HepG2 (cell line): Measurements from ENCODE around the gene IL32. TPM values are rescaled to one million over a fixed set of nuclear protein-coding genes. Genes with fewer than 3 reads are reported as not detected.

Experiments
- EP300 ChIP-seq, 3 experiments: sonication (generic) in 1 of 3; formaldehyde crosslinking in 1 of 3; IDR thresholded peaks; 2 replicates each; pipeline versions ENCODE4 v1.5.1 to v1.6.1; 2011 to 2020; ENCODE audit warnings: low read depth in 2 of 3, low read length in 2 of 3, borderline replicate concordance in 1 of 3, improper control_type of control experiment in 1 of 3, mild to moderate bottlenecking in 1 of 3, missing genetic modification reagents in 1 of 3, moderate library complexity in 1 of 3
- HDAC1 ChIP-seq: sonication (generic); formaldehyde crosslinking; IDR thresholded peaks from 2 replicates; pipeline ENCODE4 v1.5.1; 2020; ENCODE audit warnings: mild to moderate bottlenecking, missing genetic modification reagents
- NR2F2 ChIP-seq: IDR thresholded peaks from 2 replicates; pipeline ENCODE4 v1.6.1; 2012; ENCODE audit warnings: low read depth, inconsistent platforms, borderline replicate concordance
- PHF8 ChIP-seq: sonication (generic); formaldehyde crosslinking; IDR thresholded peaks from 2 replicates; pipeline ENCODE4 v1.5.0; 2020; ENCODE audit warnings: missing genetic modification reagents
- SP4 ChIP-seq: sonication (generic); formaldehyde crosslinking; IDR thresholded peaks from 2 replicates; pipeline ENCODE4 v1.8.1; 2023; ENCODE audit warnings: mild to moderate bottlenecking, missing genetic modification reagents
- SP5 ChIP-seq: IDR thresholded peaks from 2 replicates; pipeline ENCODE4 v1.6.1; 2016; ENCODE audit warnings: low read depth, borderline replicate concordance
- SRSF1 ChIP-seq: fragments of 200-400 bp; formaldehyde crosslinking; optimal IDR thresholded peaks from 2 replicates; pipeline ENCODE3; 2017; ENCODE audit warnings: mild to moderate bottlenecking, low read depth, low read length, moderate library complexity
- YY1 ChIP-seq: IDR thresholded peaks from 2 replicates; pipeline ENCODE4 v1.6.1; 2011; ENCODE audit warnings: low read length, low read depth, moderate library complexity, mild to moderate bottlenecking; ENCODE audit not compliant: insufficient read depth, insufficient replicate concordance
- ZBTB42 ChIP-seq: sonication (generic); formaldehyde crosslinking; IDR thresholded peaks from 2 replicates; pipeline ENCODE4 v1.5.0; 2020; ENCODE audit warnings: mild to moderate bottlenecking, missing genetic modification reagents
- ZMAT5 ChIP-seq: sonication (generic); formaldehyde crosslinking; IDR thresholded peaks from 2 replicates; pipeline ENCODE4 v1.5.0; 2020; ENCODE audit warnings: mild to moderate bottlenecking, low read depth, missing genetic modification reagents, borderline replicate concordance
- ZNF670 ChIP-seq: sonication (generic); formaldehyde crosslinking; IDR thresholded peaks from 2 replicates; pipeline ENCODE4 v1.8.0; 2022; ENCODE audit warnings: mild to moderate bottlenecking, missing genetic modification reagents, borderline replicate concordance
- ZNF691 ChIP-seq: sonication (generic); formaldehyde crosslinking; IDR thresholded peaks from 2 replicates; pipeline ENCODE4 v1.4.0; 2020; ENCODE audit warnings: missing genetic modification reagents, low read depth, mild to moderate bottlenecking, borderline replicate concordance
- polyA plus RNA-seq, 8 experiments: library from polyadenylated mRNA; depleted of rRNA in 3 of 8; stranded (reverse) in 7 of 8; unstranded in 1 of 8; fragments of >200 nt; fragmentation: Illumina TruSeq in 4 of 8; extraction: Trizol in 4 of 8; gene quantifications; 2 replicates each; pipeline versions ENCODE4 v1.2.1 to v1.2.3, GENCODE V29; 2011 to 2016; ENCODE audit warnings: low read depth in 4 of 8, missing spikeins in 1 of 8, mixed read lengths in 1 of 8; ENCODE audit not compliant: insufficient read depth in 1 of 8
- total RNA-seq, 5 experiments: library from RNA; depleted of rRNA; stranded (reverse); fragments of >200 nt; fragmentation: Illumina TruSeq; extraction: Trizol; gene quantifications; 2 replicates each; pipeline ENCODE4 v1.2.3, GENCODE V29; 2016; ENCODE audit warnings: low read depth in 1 of 5
- TF ChIP-seq, protein P1 (sequence below): sonication (generic); formaldehyde crosslinking; IDR thresholded peaks from 2 replicates; pipeline ENCODE4 v1.4.0; 2020; ENCODE audit warnings: mild to moderate bottlenecking, missing genetic modification reagents

The IL32 gene
- total and polyA plus RNA-seq, 2 of the 13 experiments (the other 11 are each of a cell fraction or from before 2014, with no cell fraction given) = 115 to 165 TPM

DNA sequence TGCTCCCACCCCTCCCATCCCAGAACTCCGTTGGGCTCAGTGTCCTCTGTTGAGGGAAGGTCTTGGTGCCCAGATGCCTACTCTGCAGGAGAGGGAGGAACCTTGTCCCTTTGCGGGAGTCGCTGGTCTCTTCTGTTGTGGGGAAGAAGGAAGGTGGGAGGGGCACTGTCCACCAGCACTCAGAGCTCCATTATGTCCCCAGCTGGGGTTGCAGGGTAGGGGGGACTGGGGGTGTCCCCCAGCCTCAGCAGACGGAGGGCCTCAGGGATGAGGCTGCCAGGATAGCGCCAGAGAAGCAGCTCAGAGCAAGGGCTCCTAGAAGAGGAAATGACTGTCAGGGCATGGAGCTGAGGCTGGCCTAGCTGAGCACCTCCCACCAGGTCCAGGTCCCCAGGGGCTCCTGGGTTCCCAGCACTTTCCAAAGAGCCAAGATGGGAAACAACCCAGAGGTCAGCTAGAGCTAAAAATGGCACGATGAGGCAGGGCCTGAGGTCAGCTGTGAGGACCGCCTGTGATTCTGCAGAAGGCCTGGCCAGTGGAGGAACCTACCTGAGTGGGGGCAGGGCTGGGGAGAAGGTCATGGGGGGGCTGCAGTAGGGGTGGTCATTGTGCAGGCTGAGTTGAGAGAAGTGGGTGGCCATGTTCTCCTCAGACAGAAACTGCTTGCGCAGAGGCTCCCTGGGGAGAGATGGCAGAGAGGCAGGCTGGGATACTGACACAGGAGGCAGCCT is 42.6 kb upstream of the IL32 start (continued):
- TF ChIP-seq ZMAT5 = no peak
- TF ChIP-seq SP5 = peak; percentile 9; the same call in 1 of the 2 replicates
- TF ChIP-seq YY1 = peak; percentile 13
- TF ChIP-seq SP4 (CRISPR knock-in tag) = peak; percentile 20; the same call in 1 of the 2 replicates
- TF ChIP-seq ZNF691 (CRISPR knock-in tag) = peak; percentile 68
- peak; percentile 31 for TF ChIP-seq SRSF1
- no peak for TF ChIP-seq ZBTB42
- 0 out of 4 replicates have a peak, but pooled peaks of 1 of the 2 experiments have one; percentile 1 for TF ChIP-seq EP300 (IDR thresholded peaks at IDR 0.05; ENCODE audit: low read depth in 2 of 2, low read length in 2 of 2)
- TF ChIP-seq EP300 (CRISPR knock-in tag; IDR thresholded peaks at IDR 0.05; ENCODE audit: borderline replicate concordance) = no peak
- TF ChIP-seq, protein P1, sequence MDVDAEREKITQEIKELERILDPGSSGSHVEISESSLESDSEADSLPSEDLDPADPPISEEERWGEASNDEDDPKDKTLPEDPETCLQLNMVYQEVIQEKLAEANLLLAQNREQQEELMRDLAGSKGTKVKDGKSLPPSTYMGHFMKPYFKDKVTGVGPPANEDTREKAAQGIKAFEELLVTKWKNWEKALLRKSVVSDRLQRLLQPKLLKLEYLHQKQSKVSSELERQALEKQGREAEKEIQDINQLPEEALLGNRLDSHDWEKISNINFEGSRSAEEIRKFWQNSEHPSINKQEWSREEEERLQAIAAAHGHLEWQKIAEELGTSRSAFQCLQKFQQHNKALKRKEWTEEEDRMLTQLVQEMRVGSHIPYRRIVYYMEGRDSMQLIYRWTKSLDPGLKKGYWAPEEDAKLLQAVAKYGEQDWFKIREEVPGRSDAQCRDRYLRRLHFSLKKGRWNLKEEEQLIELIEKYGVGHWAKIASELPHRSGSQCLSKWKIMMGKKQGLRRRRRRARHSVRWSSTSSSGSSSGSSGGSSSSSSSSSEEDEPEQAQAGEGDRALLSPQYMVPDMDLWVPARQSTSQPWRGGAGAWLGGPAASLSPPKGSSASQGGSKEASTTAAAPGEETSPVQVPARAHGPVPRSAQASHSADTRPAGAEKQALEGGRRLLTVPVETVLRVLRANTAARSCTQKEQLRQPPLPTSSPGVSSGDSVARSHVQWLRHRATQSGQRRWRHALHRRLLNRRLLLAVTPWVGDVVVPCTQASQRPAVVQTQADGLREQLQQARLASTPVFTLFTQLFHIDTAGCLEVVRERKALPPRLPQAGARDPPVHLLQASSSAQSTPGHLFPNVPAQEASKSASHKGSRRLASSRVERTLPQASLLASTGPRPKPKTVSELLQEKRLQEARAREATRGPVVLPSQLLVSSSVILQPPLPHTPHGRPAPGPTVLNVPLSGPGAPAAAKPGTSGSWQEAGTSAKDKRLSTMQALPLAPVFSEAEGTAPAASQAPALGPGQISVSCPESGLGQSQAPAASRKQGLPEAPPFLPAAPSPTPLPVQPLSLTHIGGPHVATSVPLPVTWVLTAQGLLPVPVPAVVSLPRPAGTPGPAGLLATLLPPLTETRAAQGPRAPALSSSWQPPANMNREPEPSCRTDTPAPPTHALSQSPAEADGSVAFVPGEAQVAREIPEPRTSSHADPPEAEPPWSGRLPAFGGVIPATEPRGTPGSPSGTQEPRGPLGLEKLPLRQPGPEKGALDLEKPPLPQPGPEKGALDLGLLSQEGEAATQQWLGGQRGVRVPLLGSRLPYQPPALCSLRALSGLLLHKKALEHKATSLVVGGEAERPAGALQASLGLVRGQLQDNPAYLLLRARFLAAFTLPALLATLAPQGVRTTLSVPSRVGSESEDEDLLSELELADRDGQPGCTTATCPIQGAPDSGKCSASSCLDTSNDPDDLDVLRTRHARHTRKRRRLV = no peak; the same call in 1 of the 2 replicates
- no peak for TF ChIP-seq ZNF670 (CRISPR knock-in tag)
- 0 out of 2 replicates have a peak, but pooled peaks have one; percentile 14 for TF ChIP-seq NR2F2
- TF ChIP-seq PHF8 (CRISPR knock-in tag) = peak; percentile 8; the same call in 1 of the 2 replicates
- TF ChIP-seq HDAC1 (CRISPR knock-in tag) = peak; percentile 5; the same call in 1 of the 2 replicates
